Fibroblast of gingiva (primary cell): Measurements from ENCODE around the gene ZSWIM2.
"Not testable (repeated sequence)": the region's sequence is repeated elsewhere in the genome, so short reads cannot be mapped to it uniquely, and the experiment has no call there.

Experiments
- DNase-seq: peaks from one replicate; pipeline ENCODE4 v3.0.0-alpha.2; 2011; ENCODE audit warnings: low read depth

ZSWIM2 gene

DNA sequence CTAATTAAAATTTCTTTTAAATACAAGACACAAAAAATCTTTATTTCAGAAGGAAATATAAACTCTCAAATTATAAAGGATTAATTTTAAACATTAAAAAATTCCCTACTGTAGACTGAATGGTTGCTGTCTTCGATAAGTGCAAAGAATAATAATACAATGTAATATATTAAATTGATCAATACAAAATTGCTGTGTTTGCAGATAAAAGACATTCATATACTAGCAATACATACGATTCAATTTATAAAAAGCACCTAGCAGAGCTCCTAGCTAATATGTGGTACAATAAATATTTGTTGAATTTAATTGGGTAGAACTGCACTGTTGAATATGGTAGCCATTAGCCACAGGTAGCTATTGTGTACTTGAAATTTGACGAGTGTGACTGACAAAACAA is 6.6 kb downstream of the ZSWIM2 start:
- no peak for DNase-seq

DNA sequence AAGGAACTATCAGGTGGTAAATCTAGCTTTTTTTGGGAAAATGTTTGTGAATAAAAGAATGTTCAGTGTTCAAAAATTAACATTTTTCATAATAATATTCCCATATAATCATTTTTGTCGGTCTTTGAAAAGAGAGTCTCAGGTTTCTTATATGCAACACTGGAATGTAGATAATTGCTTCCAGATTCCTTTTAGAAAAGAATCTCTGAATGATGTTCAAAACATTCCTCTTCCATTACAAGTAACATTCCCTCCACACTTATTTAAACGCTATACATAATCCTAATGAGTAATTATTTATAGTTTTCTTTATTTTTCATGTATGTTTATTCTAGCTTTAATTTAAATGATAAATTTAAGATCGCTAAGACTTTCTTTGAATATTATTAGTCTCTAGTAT is 7.0 kb downstream of the ZSWIM2 start:
- DNase-seq: peak; percentile 75

- no peak for DNase-seq
Observed at GRCh38 chr2:186835628-186836027, 13.3 kb downstream of the ZSWIM2 start.

- no peak for DNase-seq
Observed at GRCh38 chr2:186827862-186828492, 21.0 kb downstream of the ZSWIM2 start.

DNA sequence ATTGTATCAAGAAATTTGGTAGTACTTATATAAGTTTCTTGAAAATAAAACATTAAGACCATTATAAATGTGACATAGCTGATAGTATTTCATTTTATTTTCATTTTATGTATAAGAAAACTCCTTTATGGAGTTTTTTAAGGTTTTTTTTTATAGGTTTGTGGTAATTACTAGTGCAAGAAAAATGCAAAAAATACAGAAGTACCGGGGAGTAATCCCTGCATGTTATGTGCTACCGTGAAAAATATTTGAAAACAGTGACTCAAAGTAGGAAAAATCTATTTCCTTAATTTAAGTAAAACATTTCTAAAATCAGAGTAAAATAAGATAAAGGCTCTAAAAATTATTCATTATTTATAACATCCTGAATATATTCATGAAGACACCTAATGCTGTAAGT is 21.6 kb downstream of the ZSWIM2 start:
- DNase-seq: no peak

- DNase-seq: no peak
Observed at GRCh38 chr2:186822323-186822722, 26.6 kb downstream of the ZSWIM2 start.

DNA sequence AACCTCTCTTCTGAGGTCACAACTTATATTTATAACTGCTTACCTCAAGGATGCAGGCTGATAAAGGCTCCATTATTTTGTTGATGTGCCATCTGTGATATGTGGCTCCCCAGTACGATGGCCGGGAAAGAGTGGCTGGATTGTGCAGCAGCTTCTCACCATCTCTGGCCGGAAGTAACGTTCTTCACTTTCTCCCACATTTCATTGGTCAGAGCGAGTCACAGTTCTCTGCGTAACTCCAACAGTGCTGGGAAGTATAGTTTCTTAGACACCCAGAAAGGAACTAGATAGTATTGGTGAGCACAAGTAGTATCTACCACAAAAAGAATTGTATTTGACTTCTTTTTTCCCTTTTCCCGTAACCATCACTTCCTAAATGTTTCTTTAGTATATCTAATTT is 28.7 kb downstream of the ZSWIM2 start:
- DNase-seq: no peak

DNA sequence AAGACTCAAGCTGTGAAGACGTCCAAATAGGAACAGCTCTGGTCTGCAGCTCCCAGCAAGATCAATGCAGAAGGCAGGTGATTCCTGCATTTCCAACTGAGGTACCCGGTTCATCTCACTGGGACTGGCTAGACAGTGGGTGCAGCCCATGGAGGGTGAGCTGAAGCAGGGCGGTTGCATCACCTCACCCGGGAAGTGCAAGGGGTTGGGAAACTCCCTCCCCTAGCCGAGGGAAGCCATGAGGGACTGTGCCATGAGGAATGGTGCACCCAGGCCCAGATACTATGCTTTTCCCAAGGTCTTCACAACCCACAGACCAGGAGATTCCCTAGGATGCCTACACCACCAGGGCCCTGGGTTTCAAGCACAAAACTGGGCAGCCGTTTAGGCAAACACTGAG is 37.2 kb downstream of the ZSWIM2 start:
- DNase-seq: not testable (repeated sequence)

- no peak for DNase-seq
Observed at GRCh38 chr2:186806591-186806990, 42.4 kb downstream of the ZSWIM2 start.

- DNase-seq: not testable (repeated sequence)
Observed at GRCh38 chr2:186798604-186799003, 50.4 kb downstream of the ZSWIM2 start.

- DNase-seq: no peak
Observed at GRCh38 chr2:186784930-186785329, 64.0 kb downstream of the ZSWIM2 start.

DNA sequence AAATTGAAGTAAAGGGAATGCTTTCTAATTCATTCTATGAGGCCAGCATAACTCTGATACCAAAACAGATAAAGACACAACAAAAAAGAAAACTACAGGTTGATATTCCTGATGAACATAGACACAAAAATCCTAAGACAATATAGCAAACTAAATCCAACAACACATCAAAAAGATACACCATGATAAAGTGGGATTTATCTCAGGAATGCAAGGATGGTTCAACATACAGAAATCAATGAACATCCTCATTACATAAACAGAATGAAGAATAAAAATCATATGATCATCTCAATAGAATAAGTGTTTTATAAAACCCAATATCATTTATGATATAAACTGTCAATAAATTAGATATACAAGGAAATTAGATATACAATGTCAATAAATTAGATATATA is 65.7 kb downstream of the ZSWIM2 start:
- DNase-seq: no peak

- DNase-seq: peak; percentile 11
Observed at GRCh38 chr2:186780701-186781316, 68.2 kb downstream of the ZSWIM2 start.
